ENCODE data around the gene TNIP2.
A peak's percentile ranks its signal among the peaks of the same experiment; 100 is the strongest.
"Not testable (repeated sequence)": the region's sequence is repeated elsewhere in the genome, so short reads cannot be mapped to it uniquely, and the experiment has no call there.

Gene TNIP2

DNA sequence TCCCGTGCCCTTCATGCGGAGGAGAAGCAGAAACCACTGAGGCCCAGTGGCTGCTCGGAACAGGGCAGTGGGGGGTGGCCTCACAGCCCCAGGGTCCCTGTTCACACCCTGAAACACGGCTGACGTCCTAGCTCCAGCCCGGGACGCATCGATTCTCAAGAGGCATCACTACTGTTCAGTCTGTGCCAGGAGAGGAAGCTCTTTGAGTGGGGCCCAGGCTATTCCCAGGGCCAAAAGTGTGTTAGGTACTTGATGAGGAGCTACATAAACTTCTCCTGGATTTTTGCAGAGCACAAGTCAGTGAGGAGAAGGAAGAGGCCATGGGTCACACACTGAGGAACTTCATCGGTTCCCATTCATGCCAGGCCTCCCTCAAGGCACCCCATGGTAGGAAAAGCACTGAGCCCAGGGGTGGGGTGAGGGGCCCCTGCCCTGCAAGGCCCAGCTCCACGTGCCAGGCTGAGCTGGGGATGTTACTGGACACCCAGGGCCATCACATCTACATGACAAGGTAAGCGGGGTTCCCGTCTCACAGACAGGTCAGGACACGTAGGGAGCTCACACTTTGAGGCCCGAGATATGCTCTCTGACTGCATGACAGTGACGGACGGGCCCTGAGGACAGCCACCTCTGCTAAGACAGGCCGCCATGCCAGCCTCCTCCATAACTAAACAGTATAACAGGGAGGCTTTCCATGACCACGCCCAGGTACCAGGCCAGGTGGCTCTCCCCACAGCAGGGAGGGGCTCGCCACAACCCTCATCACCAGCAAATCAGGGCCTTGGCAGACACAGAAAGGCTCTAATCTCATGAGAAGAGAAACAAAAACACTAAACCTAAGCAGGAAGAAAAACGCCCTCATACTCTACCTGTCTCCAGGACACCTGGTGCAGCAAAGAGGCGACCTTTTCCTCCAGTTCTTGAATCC lies 12.4 kb downstream of the TNIP2 start:
- no peak for DNase-seq

DNA sequence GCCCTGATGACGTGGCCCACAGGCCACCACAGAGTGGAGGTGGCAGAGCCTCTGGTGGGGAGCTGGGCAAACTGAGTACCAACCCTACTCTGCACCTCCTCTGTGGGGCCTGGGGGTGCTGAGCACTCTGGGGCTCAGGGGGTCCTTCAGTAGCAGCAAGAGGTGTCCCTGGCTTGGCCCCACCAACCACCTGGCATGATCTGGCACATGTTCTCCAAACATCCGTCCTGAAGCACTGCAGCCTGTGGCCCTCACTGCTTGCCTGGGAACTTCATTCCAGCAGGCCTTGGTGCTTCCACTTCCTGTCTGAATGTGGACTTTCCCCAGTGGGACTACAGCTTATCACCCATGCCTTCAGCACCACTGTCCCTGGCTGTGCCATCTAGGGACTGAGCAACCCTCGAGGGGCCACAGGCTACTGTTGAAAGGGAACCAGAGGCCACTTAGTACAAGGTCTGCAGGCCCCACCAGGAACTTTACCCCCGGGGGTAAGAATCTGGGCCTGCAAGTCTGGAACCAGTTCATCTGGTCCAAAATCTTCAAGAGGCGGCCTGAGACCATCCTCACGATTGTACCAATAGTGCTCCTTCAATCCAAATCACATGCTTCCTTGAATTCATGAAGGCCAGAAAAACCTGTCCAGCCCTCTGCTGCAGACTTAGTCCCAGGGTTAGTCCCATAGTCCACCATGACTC lies 13.2 kb downstream of the TNIP2 start:
- no peak for DNase-seq

DNA sequence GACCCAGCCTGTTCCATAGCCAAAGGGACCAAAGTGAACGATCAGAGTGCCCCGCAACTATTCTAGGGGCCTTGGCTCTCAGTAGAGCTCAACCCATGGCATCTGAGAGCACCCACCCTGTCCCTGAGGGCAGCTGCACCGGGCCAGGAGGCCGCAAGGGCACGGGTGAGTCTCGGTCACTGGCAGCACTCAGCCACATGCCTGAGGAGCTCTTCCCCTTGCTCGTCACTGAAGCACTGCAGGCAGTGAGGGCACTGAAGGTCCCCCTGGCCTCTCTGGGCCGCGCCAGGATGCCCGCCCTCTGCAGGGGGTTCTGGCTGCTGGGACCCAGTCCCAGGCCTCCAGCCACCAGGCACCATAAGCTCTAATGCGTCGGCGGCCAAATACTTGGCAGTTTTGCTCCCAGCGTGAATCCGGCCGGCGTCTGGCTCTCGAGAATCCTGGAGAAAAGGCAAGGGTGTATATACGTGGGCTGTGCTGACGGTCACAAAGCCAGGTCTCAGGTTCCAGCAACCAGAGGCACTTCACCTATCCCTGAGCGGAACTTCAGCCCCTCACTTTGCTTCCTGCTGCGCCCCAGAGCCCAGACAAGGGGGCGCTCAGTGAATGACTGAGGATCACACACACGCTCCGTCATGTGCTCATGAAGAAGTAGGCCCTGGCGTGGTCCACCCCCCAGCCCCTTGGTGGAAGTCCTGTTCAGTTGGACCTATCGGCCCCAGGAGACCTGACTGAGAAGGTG lies 13.9 kb downstream of the TNIP2 start:
- DNase-seq: no peak

- peak; percentile 34 for DNase-seq
Measured at GRCh38 chr4:2741626-2742025, 14.5 kb downstream of the TNIP2 start.

GRCh38 chr4:2738296-2738695 lies 17.8 kb downstream of the TNIP2 start:
- not testable (repeated sequence) for DNase-seq

DNA sequence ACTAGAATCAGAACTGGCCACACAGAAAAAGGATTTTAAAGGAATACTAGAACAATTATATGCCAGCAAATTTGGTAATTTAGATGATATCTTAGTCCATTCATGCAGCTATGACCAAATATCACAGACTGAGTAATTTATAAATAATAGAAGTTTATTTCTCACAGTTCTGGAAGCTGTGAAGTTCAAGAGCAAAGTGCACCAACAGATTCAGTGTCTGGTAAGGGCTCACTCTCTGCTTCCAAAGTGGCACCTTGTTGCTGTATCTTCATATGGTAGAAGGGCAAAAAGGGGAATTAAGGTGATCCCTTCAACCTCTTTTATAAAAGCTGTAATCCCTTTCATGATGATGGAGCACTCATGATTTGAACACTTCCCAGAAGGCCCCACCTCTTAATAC lies 20.3 kb downstream of the TNIP2 start:
- no peak for DNase-seq

- DNase-seq: no peak
Measured at GRCh38 chr4:2734612-2735011, 21.5 kb downstream of the TNIP2 start.

GRCh38 chr4:2733844-2734574 lies 22.1 kb downstream of the TNIP2 start:
- no peak for DNase-seq

DNA sequence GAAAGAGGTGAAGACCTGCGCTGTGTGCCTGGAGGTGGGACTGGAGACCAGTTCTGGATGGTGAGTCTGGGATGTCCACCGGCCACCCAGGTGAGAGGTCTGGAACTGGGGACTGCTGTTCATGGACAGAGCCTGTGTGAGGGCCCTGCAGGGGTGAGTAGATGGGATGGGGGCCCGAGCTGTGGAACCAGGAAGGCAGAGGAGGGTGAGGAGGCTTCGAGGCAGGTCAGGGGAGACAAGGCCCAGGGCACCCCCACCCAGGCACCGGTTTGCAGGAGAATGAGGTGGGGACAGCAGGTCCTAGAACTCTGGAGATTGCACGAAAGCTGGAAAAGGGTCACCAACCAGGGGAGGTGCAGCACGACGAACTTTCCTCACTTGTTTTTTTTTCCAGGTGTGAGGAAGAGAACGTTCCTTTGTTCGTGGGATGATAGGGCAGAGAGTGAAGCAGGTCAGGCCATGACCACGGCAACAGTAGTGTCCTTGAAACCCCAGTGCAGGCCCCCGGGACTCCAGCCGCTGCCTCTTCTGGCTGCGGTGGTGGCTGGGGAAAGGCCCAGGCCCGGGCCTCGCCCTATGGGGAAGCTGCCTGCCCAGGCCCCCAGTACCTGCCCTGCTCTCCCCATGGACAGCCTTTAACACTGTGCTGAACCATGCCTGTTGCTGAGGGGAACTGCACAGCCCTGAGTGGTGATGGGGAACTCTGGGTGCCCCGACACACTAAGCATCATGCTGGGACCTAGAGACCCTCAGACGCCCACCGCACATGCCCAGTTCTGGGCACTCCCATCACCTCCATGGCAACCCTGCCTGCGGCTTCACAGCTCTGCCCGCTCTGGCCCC lies 22.9 kb downstream of the TNIP2 start:
- no peak for DNase-seq

DNA sequence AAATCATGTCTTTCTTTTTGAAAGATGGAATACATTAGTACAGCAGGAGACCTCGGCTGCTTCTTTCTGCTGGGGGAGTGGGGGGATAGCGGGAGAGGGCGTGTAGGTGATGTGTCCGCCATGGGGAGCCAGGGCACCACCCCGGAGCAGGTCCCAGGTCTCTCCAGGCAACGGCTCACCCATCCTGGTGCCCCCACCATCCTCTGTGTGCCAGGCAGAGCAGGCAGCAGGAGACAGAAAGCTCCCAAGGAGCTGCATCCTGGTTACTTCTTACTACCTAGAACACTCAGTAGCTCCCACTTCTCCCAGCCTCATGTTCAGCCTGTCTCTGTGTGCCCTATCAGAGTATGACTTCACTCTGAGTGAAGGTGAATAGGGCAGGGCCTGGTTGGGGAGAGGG lies 23.6 kb downstream of the TNIP2 start:
- DNase-seq: no peak

DNA sequence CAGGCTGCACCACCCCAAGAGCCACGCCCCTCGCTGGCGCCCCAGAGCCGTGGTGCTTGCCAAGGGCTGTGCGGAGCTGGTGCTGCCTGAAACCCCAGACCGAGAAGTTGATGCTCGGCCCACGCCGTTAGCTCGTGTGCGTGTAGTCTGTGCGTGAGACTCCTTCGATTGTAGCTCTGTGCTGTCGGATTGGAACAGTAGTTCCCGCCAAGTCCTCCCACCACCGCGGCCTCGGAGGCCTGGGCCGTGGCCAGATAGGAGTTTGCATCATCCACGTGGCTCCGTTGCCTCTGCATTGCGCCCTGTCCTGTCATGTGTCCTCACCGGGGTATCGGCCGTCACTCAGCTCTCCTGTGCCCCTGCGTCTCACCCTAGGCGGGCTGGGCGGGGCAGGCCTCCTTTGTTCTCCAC lies 24.2 kb downstream of the TNIP2 start:
- DNase-seq: no peak

DNA sequence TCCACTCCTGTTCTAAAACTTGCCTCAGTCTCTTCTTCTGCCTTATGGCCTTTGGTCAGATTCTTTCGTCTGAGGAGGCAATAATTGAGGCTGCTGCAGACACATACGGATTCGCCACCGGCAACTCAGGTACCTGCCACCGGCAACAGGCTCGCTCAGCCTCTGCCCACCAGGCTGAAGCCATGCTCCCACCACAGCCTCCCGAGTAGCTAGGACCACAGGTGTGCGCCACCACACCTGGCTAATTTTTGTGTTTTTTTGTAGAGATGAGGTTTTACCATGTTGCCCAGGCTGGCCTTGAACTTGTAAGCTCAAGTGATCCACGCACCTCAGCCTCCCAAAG lies 26.6 kb downstream of the TNIP2 start:
- DNase-seq: no peak

GRCh38 chr4:2728806-2729532 lies 27.2 kb downstream of the TNIP2 start:
- no peak for DNase-seq

- DNase-seq: no peak
Measured at GRCh38 chr4:2728221-2728620, 27.9 kb downstream of the TNIP2 start.

DNA sequence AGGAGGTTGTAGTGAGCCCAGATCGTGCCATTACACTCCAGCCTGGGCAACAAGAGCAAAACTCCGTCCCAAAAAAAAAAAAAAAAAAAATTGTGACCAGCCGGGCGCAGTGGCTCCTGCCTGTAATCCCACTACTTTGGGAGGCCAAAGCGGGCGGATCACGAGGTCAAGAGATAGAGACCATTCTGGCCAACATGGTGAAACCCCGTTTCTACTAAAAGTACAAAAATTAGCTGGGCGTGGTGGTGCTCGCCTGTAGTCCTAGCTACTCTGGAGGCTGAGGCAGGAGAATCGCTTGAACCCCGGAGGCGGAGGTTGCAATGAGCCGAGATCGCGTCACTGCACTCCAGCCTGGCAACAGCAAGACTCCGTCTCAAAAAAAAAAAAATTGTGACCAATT lies 29.3 kb downstream of the TNIP2 start:
- not testable (repeated sequence) for DNase-seq

DNA sequence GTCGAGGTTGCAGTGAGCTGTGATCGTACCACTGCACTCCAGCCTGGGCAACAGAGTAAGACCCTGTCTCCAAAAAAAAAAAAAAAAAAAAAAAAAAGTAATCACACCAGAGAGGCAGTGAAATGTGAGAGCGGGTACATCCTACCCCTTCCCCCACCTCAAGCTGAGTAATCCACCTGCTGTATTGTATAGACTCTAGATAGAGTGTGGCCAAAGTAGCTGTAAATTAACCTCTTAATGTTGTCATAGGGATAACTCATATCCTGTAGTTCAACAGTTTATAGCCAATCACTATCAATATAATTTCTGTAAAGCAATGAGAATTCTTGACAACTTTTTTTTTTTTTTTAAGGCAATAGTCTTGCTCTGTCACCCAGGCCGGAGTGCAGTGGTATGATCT lies 30.8 kb downstream of the TNIP2 start:
- no peak for DNase-seq

GRCh38 chr4:2723751-2724150 lies 32.4 kb downstream of the TNIP2 start:
- DNase-seq: no peak

GRCh38 chr4:2722033-2722432 lies 34.1 kb downstream of the TNIP2 start:
- DNase-seq: no peak

DNA sequence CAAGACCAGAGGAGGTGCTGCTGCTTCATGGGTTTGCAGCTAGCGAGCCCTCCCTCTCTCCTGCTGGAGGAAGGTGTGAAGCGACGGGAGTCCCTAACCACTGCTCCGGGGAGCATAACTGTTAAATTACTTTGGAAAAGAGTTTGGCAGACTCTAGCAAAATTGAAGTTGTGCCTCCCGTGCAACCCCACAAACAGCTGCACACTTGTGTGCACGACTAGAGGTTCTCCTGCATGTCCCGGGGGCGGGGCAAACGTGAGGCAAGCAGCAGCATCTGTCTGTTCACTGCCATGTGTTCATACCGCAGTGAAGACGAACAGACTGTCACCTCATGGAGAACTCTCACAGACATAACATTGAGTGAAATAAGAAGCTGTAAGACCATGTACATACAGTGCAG lies 34.5 kb downstream of the TNIP2 start:
- DNase-seq: no peak

GRCh38 chr4:2716236-2716635 lies 39.9 kb downstream of the TNIP2 start:
- DNase-seq: no peak

- no peak for DNase-seq
Measured at GRCh38 chr4:2715426-2715825, 40.7 kb downstream of the TNIP2 start.

Data from fibroblast of upper back skin (primary cell).